OCI-LY3 (cell line): ENCODE results near the gene POLG.

Source experiments
- H2AFZ ChIP-seq: fragments of 200-600, 300-600 bp; shearing (Covaris generic); 2 replicates; pipeline ENCODE4 v1.6.0; 2014; ENCODE audit warnings: antibody characterized with exemption, low read depth, low read length
- H3K27ac ChIP-seq: fragments of 200-600, 300-600 bp; sonication (generic); 2 replicates; pipeline ENCODE4 v1.5.1; 2014; ENCODE audit warnings: mild to moderate bottlenecking, low read length, moderate library complexity, mixed read lengths
- H3K27me3 ChIP-seq: fragments of 200-600, 300-600 bp; sonication (generic); 2 replicates; pipeline ENCODE4 v1.6.1; 2014; ENCODE audit warnings: low read depth, low read length, mixed read lengths
- H3K36me3 ChIP-seq: fragments of 200-600, 300-600 bp; sonication (generic); replicated peaks from 2 replicates; pipeline ENCODE3; 2014; ENCODE audit warnings: low read depth, low read length, mixed read lengths
- H3K4me1 ChIP-seq: fragments of 300-600, 200-600 bp; sonication (generic); 2 replicates; pipeline ENCODE4 v1.6.1; 2014; ENCODE audit warnings: low read length, mixed read lengths
- H3K4me2 ChIP-seq: fragments of 200-600, 300-600 bp; sonication (generic); 2 replicates; pipeline ENCODE4 v1.6.1; 2014; ENCODE audit warnings: low read length, mixed read lengths
- H3K4me3 ChIP-seq: fragments of 300-600, 200-600 bp; sonication (generic); 2 replicates; pipeline ENCODE4 v1.5.1; 2014; ENCODE audit warnings: antibody characterized with exemption, mild to moderate bottlenecking, low read length, moderate library complexity
- H3K79me2 ChIP-seq: fragments of 300-600, 200-600 bp; shearing (Covaris generic); 2 replicates; pipeline ENCODE4 v1.6.1; 2014; ENCODE audit warnings: mild to moderate bottlenecking, low read length, mixed read lengths
- H3K9ac ChIP-seq: fragments of 300-600, 200-600 bp; shearing (Covaris generic); 2 replicates; pipeline ENCODE4 v1.6.0; 2014; ENCODE audit warnings: mild to moderate bottlenecking, low read length, moderate library complexity
- H3K9me3 ChIP-seq: fragments of 200-600, 300-600 bp; shearing (Covaris generic); 2 replicates; pipeline ENCODE4 v1.6.1; 2014; ENCODE audit warnings: low read length, mixed read lengths; ENCODE audit not compliant: insufficient read depth
- H4K20me1 ChIP-seq: fragments of 200-600, 300-600 bp; sonication (generic); 2 replicates; pipeline ENCODE4 v1.6.1; 2016; ENCODE audit warnings: low read length, mixed read lengths; ENCODE audit not compliant: insufficient read depth
- CTCF ChIP-seq: fragments of 200-600, 300-600 bp; sonication (generic); IDR thresholded peaks from 2 replicates; pipeline ENCODE4 v1.5.1; 2014; ENCODE audit warnings: antibody characterized with exemption, low read length, low read depth
- EZH2phosphoT487 ChIP-seq: fragments of 200-600 bp; shearing (Covaris generic); IDR thresholded peaks from 2 replicates; pipeline ENCODE4 v1.6.1; 2018; ENCODE audit warnings: antibody characterized with exemption, mixed run types, low read depth

POLG gene

GRCh38 chr15:89375093-89376005 is 40.7 kb upstream of the POLG start:
- H3K36me3 ChIP-seq: no peaks in the 10 kb centered on the region
- H3K79me2 ChIP-seq: no peaks in the 10 kb centered on the region
- no peak for TF ChIP-seq EZH2phosphoT487
- no peak for TF ChIP-seq CTCF
- H4K20me1 ChIP-seq: no peaks in the 10 kb centered on the region
- no peak overlapping the region for H3K4me2 ChIP-seq
- H3K4me1 ChIP-seq: no peaks in the 10 kb centered on the region
- peaks cover 27% of the 10 kb centered on the region for H3K27me3 ChIP-seq
- no peak overlapping the region for H3K9ac ChIP-seq
- H3K27ac ChIP-seq: no peak overlapping the region
- no peak overlapping the region for H3K4me3 ChIP-seq
- no peak overlapping the region for H2AFZ ChIP-seq
- H3K9me3 ChIP-seq: no peaks in the 10 kb centered on the region

- Histone ChIP-seq H3K79me2 (no peaks in the 10 kb centered on the region), H3K27me3 (peaks cover 32% of the 10 kb centered on the region), H4K20me1 (no peaks in the 10 kb centered on the region), H3K4me1 (no peaks in the 10 kb centered on the region), H3K9ac (no peak overlapping the region), H2AFZ (no peak overlapping the region), H3K9me3 (no peaks in the 10 kb centered on the region), H3K27ac (no peak overlapping the region), H3K36me3 (no peaks in the 10 kb centered on the region), H3K4me2 (no peak overlapping the region), H3K4me3 (no peak overlapping the region)
- TF ChIP-seq EZH2phosphoT487 (no peak), CTCF (no peak)
These were observed 39.7 kb upstream of the POLG start for GRCh38 chr15:89374086-89374981.

GRCh38 chr15:89372069-89372935 is 37.7 kb upstream of the POLG start:
- TF ChIP-seq EZH2phosphoT487: no peak
- no peak for TF ChIP-seq CTCF
- Histone ChIP-seq H3K4me3 (no peak overlapping the region), H3K79me2 (no peaks in the 10 kb centered on the region), H3K4me1 (no peaks in the 10 kb centered on the region), H3K27ac (no peak overlapping the region), H4K20me1 (no peaks in the 10 kb centered on the region), H2AFZ (no peak overlapping the region), H3K36me3 (no peaks in the 10 kb centered on the region), H3K4me2 (no peak overlapping the region), H3K9me3 (no peaks in the 10 kb centered on the region), H3K9ac (no peak overlapping the region), H3K27me3 (peaks cover 32% of the 10 kb centered on the region)
